Measurements from ENCODE around the gene LCMT2.

Gene LCMT2

DNA sequence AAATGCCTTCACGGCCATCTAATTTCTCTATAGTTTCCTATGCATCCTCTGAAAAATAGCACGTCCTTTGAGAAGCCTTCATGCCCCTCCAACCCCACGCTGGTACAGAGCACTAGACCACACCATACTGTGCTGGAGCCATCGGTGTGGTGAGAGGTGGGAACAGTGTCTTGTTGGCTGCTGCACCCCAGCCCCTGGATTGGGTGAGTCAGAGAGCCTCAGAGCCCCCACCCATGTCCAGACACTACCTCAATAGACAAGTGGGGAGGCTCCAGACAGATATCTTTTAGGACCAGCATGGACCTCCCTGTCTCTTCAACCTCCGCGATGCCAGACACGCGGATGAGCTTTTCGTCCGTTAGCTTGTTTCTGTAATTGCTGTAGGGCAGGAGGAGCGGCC, 51.5 kb downstream of the LCMT2 start:
- FAIRE-seq (no peak), DNase-seq (ENCODE audit: insufficient read length, low spot score) (no peak)
- TF ChIP-seq, protein P1, sequence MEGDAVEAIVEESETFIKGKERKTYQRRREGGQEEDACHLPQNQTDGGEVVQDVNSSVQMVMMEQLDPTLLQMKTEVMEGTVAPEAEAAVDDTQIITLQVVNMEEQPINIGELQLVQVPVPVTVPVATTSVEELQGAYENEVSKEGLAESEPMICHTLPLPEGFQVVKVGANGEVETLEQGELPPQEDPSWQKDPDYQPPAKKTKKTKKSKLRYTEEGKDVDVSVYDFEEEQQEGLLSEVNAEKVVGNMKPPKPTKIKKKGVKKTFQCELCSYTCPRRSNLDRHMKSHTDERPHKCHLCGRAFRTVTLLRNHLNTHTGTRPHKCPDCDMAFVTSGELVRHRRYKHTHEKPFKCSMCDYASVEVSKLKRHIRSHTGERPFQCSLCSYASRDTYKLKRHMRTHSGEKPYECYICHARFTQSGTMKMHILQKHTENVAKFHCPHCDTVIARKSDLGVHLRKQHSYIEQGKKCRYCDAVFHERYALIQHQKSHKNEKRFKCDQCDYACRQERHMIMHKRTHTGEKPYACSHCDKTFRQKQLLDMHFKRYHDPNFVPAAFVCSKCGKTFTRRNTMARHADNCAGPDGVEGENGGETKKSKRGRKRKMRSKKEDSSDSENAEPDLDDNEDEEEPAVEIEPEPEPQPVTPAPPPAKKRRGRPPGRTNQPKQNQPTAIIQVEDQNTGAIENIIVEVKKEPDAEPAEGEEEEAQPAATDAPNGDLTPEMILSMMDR (IDR thresholded peaks at IDR 0.05; ENCODE audit: insufficient read depth, missing control alignments): no peak

DNA sequence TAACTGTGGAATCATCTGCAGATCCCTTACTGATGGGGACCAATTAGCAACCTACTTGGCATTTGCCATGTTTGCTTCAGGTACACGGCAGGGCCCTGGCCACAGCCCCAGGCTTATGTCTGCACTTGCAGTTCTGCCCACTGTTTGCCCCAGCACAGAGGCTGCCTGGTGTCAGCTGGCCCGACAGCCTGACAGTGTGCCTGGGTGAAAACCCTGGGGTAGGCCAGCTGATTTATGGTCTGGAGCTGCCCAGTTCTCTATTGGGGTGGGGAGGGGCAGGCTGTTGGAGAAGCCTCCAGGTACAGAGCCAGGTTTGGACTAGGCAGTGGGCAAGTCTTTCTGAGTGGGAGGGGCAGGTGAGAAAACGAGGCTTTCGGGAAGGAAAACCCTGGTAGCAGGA, 52.5 kb downstream of the LCMT2 start:
- TF ChIP-seq, protein P1 (IDR thresholded peaks at IDR 0.05; ENCODE audit: insufficient read depth, missing control alignments): no peak
- no peak for DNase-seq (ENCODE audit: insufficient read length, low spot score)
- FAIRE-seq: no peak

DNA sequence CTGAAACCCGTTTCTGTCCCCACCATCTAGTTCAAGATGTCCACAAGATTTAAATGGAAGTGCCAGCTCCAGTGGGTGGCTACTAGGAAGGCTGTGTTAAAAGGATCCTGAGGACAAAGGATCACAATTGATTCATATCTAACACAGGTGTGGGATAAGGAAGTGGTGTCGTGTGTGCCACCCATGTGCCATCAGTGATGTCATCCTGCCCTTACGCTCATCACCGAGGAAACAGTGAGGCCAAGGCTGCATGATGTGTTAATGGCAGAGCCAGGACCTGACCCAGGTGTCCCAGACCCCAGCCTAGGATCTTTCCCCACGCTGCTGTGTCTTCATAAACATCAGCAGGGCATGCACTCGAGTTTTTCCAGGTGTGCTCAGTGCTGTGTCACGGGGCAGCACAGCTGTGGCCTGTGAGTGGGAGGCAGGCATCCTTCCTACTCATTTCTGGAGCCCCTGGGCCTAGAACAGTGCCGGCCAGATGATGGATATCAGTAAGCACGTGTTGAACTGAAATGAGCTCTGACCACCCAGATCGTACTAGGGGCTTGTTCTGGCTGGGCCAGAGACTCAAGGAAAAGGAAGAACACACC, 53.0 kb downstream of the LCMT2 start:
- FAIRE-seq (no peak), DNase-seq (ENCODE audit: insufficient read length, low spot score) (no peak)

DNA sequence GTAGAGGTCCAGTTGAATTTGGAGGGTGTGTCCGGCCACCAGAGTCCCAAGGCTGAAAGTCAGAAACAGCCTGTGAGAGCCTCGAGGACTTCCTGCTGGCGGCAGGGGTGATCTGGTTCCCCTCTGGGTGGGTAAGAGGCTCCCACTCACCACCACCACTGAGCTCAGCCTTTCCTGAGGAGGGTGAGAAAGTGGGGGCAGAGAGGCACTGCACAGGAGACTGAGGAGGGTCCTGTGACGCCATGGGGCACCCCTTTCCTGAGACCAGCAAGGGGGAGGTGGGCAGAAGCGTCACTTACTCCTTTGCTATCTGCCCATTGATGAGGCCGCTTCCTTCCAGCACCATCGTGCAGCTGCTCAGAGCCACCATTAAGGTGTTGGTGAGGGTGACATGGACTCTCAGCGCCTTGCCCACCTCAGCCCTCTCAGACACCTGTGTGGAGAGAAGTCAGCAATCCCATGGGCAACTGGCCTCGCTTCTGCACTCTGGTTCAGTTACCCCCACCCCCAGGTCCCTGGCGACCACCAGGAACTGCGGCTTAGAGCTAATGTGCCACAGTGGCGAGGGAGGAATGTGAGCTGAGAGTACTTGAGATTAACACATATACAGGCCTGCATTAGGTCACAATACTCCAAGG, 53.7 kb downstream of the LCMT2 start:
- TF ChIP-seq, protein P1 (IDR thresholded peaks at IDR 0.05; ENCODE audit: insufficient read depth, missing control alignments): no peak
- FAIRE-seq (no peak), DNase-seq (ENCODE audit: insufficient read length, low spot score) (no peak)

More for the DNA sequence above, 53.0 kb downstream of the LCMT2 start:
- TF ChIP-seq, protein P1 (IDR thresholded peaks at IDR 0.05; ENCODE audit: insufficient read depth, missing control alignments): no peak

DNA sequence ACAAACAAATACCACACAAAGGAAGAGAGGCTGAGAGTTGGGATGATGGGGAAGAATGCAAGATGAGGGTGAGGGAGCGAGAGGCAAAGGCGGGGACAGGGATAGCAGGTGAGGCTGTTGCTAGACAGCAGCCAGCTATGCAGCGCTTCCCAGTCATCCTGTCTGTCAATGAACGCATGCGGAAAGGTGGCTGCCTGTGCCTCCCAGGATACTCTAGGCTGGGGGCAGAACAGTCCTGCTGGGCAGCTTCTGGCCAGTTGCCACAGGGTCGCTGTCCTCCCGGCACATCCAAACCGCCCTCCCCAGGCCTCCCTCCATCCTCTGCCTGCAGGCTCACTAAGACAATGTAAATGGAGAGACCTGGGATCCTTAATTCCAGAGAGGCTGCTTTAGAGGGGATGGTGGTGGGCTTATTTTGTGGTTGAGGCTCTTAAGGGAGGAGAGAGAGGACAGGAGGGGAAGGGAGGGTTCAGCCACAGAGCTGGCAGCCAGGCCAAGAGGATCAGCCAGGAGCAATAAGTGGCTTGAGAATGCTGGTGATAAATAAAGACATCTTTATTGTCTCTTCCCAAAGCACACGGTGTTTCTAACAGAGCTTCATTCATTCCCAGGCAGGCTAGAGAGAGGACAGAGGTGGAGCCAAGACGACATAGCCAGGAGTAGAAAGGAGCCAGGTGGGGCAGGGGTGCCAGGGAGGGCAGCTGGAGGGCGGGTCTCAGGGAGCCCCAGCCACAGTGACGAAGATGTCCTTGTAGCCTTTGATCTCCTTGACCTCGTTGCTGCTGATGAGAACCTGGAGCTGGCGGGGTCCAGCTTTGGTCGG, 54.4 kb downstream of the LCMT2 start:
- TF ChIP-seq, protein P1 (IDR thresholded peaks at IDR 0.05; ENCODE audit: insufficient read depth, missing control alignments): no peak
- no peak for DNase-seq (ENCODE audit: insufficient read length, low spot score)
- FAIRE-seq: no peak

DNA sequence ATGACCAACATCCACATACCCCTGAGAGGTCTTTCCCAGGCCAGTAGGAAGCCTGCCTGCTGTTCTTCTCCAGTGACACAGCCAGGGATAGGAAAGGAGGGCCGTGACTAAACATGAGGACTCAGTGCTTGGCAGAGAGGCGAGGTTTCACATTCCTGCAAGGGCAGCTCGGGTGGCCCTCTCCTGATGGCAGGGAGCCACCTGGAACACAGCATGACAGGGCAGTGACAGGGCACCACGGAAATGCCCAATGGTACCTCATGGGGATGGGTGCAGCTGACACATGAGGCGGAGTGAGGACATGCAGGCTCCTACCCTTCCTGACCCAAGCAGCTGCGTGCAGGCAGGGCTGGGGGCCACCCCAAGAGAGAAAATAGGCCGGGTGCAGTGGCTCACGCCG, 56.2 kb downstream of the LCMT2 start:
- DNase-seq (ENCODE audit: insufficient read length, low spot score) (no peak), FAIRE-seq (no peak)
- TF ChIP-seq, protein P1 (IDR thresholded peaks at IDR 0.05; ENCODE audit: insufficient read depth, missing control alignments): no peak
